GM12878 (cell line): ENCODE results near the gene IFNL1. TPM values are rescaled to one million over a fixed set of nuclear protein-coding genes. Genes with fewer than 3 reads are reported as not detected.

Experiments
- ATAC-seq: fragments of 200-7000 bp; cut with Tn5 transposase; 3 replicates; pipeline ENCODE4 v1.9.1; 2020; ENCODE audit warnings: mild to moderate bottlenecking, moderate library complexity
- BruUV-seq: library from RNA; stranded (reverse); fragments of 400-500 nt; replicated peaks from 2 replicates; lab custom pipeline; 2021; lab: Mats Ljungman, UMichigan
- CTCF ChIA-PET: fragments of 300-600 bp; sonication (Branson Sonifier 250); formaldehyde crosslinking; extraction: SDS; loops from one replicate; lab custom pipeline; 2021; ENCODE audit warnings: inconsistent platforms; lab: Yijun Ruan, JAX
- POLR2A ChIA-PET: fragments of 350-600 bp; formaldehyde crosslinking; extraction: SDS; loops from one replicate; lab custom pipeline; 2021; ENCODE audit warnings: inconsistent platforms; lab: Charles Lee
- RAD21 ChIA-PET: fragments of 300-600 bp; sonication (Branson Sonifier 250); formaldehyde crosslinking; loops from one replicate; lab custom pipeline; 2023; ENCODE audit warnings: antibody characterized with exemption; ENCODE audit not compliant: unreplicated experiment; lab: Charles Lee
- SMC1A ChIA-PET: fragments of 300-600 bp; sonication (Branson Sonifier 250); formaldehyde crosslinking; loops from one replicate; lab custom pipeline; 2023; ENCODE audit not compliant: unreplicated experiment, uncharacterized antibody; lab: Charles Lee
- DNase-seq: peaks from one replicate; pipeline ENCODE4 v3.0.0-alpha.2; 2011; ENCODE audit warnings: low read depth, low spot score
- FAIRE-seq: peaks from 3 replicates; lab custom pipeline; 2011; peaks lifted over from hg19 to GRCh38; lab: Jason Lieb, UNC
- H2AFZ ChIP-seq: 2 replicates; pipeline ENCODE4 v1.6.0; 2011; ENCODE audit warnings: low read depth, low read length, control low read depth; ENCODE audit not compliant: control insufficient read depth
- H3K27ac ChIP-seq: 2 replicates; pipeline ENCODE4 v1.5.1; 2011; ENCODE audit warnings: control low read depth; ENCODE audit not compliant: control insufficient read depth, insufficient read depth
- H3K27me3 ChIP-seq, 2 experiments: replicated peaks in 1 of 2; 2 replicates each; pipeline versions ENCODE4 v1.6.0 to v1.6.1; 2011; ENCODE audit warnings: low read length in 1 of 2; ENCODE audit not compliant: control insufficient read depth in 2 of 2, insufficient read depth in 2 of 2
- H3K36me3 ChIP-seq, 2 experiments: 2 replicates each; pipeline ENCODE4 v1.5.1; 2011; ENCODE audit warnings: low read length in 1 of 2; ENCODE audit not compliant: control insufficient read depth in 2 of 2, insufficient read depth in 2 of 2
- H3K4me1 ChIP-seq: 2 replicates; pipeline ENCODE4 v1.6.1; 2011; ENCODE audit warnings: mild to moderate bottlenecking, low read length, moderate library complexity, mixed read lengths; ENCODE audit not compliant: control insufficient read depth, insufficient read depth
- H3K4me2 ChIP-seq: 2 replicates; pipeline ENCODE4 v1.6.0; 2011; ENCODE audit warnings: control low read depth; ENCODE audit not compliant: control insufficient read depth, insufficient read depth
- H3K4me3 ChIP-seq: fragments of 200-600 bp; sonication (generic); 2 replicates; pipeline ENCODE4 v1.5.1; 2016
- H3K79me2 ChIP-seq: 2 replicates; pipeline ENCODE4 v1.6.0; 2011; ENCODE audit warnings: low read length; ENCODE audit not compliant: control insufficient read depth, insufficient read depth
- H3K9ac ChIP-seq: 2 replicates; pipeline ENCODE4 v1.8.0; 2011; ENCODE audit warnings: low read length, control low read depth, mixed read lengths; ENCODE audit not compliant: control insufficient read depth, insufficient read depth
- H3K9me3 ChIP-seq: replicated peaks from 3 replicates; pipeline ENCODE4 v1.5.1; 2011; ENCODE audit warnings: mild to moderate bottlenecking, low read length; ENCODE audit not compliant: control insufficient read depth, insufficient read depth
- H4K20me1 ChIP-seq: 2 replicates; pipeline ENCODE4 v1.6.0; 2011; ENCODE audit not compliant: control insufficient read depth, insufficient read depth
- BRCA1 ChIP-seq: IDR thresholded peaks from 2 replicates; pipeline ENCODE4 v1.6.1; 2011; ENCODE audit warnings: low read depth, low read length, improper control_type of control experiment
- ETV6 ChIP-seq, 2 experiments: fragments of 450-650 bp in 1 of 2; IDR thresholded peaks in 1 of 2; conservative IDR thresholded peaks in 1 of 2; 2 replicates each; pipeline ENCODE4 v1.6.1; 2014; ENCODE audit warnings: antibody characterized with exemption in 1 of 2, borderline replicate concordance in 1 of 2, low read depth in 1 of 2, mild to moderate bottlenecking in 1 of 2, moderate library complexity in 1 of 2
- FOS ChIP-seq: IDR thresholded peaks from 3 replicates; pipeline ENCODE4 v1.6.1; 2011; ENCODE audit warnings: borderline replicate concordance; ENCODE audit not compliant: insufficient read length; ENCODE audit errors: extremely low read depth
- HDAC6 ChIP-seq: fragments of 200-600 bp; sonication (generic); IDR thresholded peaks from one replicate; pipeline ENCODE4 v1.8.0; 2017; ENCODE audit warnings: antibody characterized with exemption; ENCODE audit not compliant: unreplicated experiment
- JUNB ChIP-seq: IDR thresholded peaks from 2 replicates; pipeline ENCODE4 v1.6.1; 2016; ENCODE audit warnings: antibody characterized with exemption, mild to moderate bottlenecking
- POLR2A ChIP-seq: IDR thresholded peaks from 2 replicates; pipeline ENCODE4 v1.6.1; 2011; ENCODE audit warnings: low read depth, mild to moderate bottlenecking, low read length
- POLR2AphosphoS2 ChIP-seq: IDR thresholded peaks from 2 replicates; pipeline ENCODE4 v1.6.1; 2011; ENCODE audit warnings: low read depth, mild to moderate bottlenecking, low read length, improper control_type of control experiment, moderate library complexity
- TARDBP ChIP-seq: IDR thresholded peaks from 2 replicates; pipeline ENCODE4 v1.6.1; 2016; ENCODE audit warnings: borderline replicate concordance
- WGBS: methylation state at CpG from one replicate; pipeline ENCODE4 v1.1.6; 2016; ENCODE audit warnings: low lambda C conversion rate; ENCODE audit not compliant: insufficient replicate concordance, insufficient coverage; ENCODE audit errors: missing lambda C conversion rate; 5-methylcytosine and 5-hydroxymethylcytosine counted together
- in situ Hi-C: fragments of 300-500 bp; cut with MboI; formaldehyde crosslinking; loops from 9 replicates; pipeline ENCODE4 v1.14.3; 2018; ENCODE audit warnings: mixed read lengths
- intact Hi-C: fragments of 100-400 bp; cut with micrococcal nuclease; formaldehyde crosslinking; loops from one replicate; pipeline ENCODE4 v1.14.2; 2022; ENCODE audit not compliant: unreplicated experiment
- polyA plus RNA-seq, 11 experiments: library from polyadenylated mRNA; depleted of rRNA in 4 of 11; unstranded in 6 of 11; stranded (reverse) in 5 of 11; fragments of >200 nt; fragmentation: Nextera tagmentation in 4 of 11; fragmentation: Illumina TruSeq in 1 of 11; extraction: Ambion mirVana in 4 of 11; extraction: Trizol in 1 of 11; gene quantifications; 1 replicate in 1 of 11; 2 replicates in 10 of 11; pipeline versions ENCODE4 v1.2.1 to v1.2.3, GENCODE V29; 2011 to 2016; ENCODE audit warnings: inconsistent platforms in 2 of 11, missing spikeins in 2 of 11, low read depth in 1 of 11
- total RNA-seq, 4 experiments: library from RNA; depleted of rRNA in 3 of 4; stranded (reverse); fragments of >200 nt in 3 of 4; fragmentation: Illumina TruSeq in 1 of 4; extraction: Trizol in 1 of 4; gene quantifications; 2 replicates each; pipeline versions ENCODE4 v1.2.1 to v1.2.3, GENCODE V29; 2013 to 2021
- TF ChIP-seq, protein P1 (sequence below): fragments of 450-650 bp; IDR thresholded peaks from 2 replicates; pipeline ENCODE4 v1.6.1; 2017; ENCODE audit warnings: mild to moderate bottlenecking, moderate library complexity
- TF ChIP-seq, protein P2 (sequence below): fragments of 450-650 bp; conservative IDR thresholded peaks from 2 replicates; pipeline ENCODE4 v1.6.1; 2017; ENCODE audit warnings: mild to moderate bottlenecking, moderate library complexity
- TF ChIP-seq, protein P3 (sequence below): IDR thresholded peaks from 2 replicates; pipeline ENCODE4 v1.6.1; 2012; ENCODE audit warnings: mild to moderate bottlenecking, low read depth, low read length

IFNL1 gene
- total and polyA plus RNA-seq, 10 of the 15 experiments (the other 5 are each of a cell fraction or from before 2014, with no cell fraction given) = not detected

DNA sequence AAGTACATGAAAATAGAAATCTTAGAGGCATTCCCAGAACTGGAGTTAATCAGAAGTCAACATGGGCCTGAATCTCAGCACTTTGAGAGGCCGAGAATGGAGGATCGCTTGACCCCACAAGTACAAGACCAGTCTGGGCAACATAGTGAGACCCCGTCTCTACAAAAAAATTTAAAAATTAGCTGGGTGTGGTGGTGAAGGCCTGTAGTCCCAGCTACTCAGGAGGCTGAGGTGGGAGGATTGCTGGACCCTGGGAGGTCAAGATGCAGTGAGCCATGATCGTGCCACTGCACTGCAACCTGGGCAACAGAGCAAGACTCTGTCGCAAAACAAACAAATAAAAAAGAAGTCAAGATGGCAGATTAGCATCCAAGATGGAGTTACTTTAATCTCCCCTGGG lies 19.5 kb upstream of the IFNL1 start (continued):
- TF ChIP-seq, protein P1, sequence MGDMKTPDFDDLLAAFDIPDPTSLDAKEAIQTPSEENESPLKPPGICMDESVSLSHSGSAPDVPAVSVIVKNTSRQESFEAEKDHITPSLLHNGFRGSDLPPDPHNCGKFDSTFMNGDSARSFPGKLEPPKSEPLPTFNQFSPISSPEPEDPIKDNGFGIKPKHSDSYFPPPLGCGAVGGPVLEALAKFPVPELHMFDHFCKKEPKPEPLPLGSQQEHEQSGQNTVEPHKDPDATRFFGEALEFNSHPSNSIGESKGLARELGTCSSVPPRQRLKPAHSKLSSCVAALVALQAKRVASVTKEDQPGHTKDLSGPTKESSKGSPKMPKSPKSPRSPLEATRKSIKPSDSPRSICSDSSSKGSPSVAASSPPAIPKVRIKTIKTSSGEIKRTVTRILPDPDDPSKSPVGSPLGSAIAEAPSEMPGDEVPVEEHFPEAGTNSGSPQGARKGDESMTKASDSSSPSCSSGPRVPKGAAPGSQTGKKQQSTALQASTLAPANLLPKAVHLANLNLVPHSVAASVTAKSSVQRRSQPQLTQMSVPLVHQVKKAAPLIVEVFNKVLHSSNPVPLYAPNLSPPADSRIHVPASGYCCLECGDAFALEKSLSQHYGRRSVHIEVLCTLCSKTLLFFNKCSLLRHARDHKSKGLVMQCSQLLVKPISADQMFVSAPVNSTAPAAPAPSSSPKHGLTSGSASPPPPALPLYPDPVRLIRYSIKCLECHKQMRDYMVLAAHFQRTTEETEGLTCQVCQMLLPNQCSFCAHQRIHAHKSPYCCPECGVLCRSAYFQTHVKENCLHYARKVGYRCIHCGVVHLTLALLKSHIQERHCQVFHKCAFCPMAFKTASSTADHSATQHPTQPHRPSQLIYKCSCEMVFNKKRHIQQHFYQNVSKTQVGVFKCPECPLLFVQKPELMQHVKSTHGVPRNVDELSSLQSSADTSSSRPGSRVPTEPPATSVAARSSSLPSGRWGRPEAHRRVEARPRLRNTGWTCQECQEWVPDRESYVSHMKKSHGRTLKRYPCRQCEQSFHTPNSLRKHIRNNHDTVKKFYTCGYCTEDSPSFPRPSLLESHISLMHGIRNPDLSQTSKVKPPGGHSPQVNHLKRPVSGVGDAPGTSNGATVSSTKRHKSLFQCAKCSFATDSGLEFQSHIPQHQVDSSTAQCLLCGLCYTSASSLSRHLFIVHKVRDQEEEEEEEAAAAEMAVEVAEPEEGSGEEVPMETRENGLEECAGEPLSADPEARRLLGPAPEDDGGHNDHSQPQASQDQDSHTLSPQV = no peak
- TF ChIP-seq TARDBP = no peak
- TF ChIP-seq HDAC6 = no peak
- TF ChIP-seq, protein P2, sequence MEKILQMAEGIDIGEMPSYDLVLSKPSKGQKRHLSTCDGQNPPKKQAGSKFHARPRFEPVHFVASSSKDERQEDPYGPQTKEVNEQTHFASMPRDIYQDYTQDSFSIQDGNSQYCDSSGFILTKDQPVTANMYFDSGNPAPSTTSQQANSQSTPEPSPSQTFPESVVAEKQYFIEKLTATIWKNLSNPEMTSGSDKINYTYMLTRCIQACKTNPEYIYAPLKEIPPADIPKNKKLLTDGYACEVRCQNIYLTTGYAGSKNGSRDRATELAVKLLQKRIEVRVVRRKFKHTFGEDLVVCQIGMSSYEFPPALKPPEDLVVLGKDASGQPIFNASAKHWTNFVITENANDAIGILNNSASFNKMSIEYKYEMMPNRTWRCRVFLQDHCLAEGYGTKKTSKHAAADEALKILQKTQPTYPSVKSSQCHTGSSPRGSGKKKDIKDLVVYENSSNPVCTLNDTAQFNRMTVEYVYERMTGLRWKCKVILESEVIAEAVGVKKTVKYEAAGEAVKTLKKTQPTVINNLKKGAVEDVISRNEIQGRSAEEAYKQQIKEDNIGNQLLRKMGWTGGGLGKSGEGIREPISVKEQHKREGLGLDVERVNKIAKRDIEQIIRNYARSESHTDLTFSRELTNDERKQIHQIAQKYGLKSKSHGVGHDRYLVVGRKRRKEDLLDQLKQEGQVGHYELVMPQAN = no peak
- TF ChIP-seq POLR2A = no peak

DNA sequence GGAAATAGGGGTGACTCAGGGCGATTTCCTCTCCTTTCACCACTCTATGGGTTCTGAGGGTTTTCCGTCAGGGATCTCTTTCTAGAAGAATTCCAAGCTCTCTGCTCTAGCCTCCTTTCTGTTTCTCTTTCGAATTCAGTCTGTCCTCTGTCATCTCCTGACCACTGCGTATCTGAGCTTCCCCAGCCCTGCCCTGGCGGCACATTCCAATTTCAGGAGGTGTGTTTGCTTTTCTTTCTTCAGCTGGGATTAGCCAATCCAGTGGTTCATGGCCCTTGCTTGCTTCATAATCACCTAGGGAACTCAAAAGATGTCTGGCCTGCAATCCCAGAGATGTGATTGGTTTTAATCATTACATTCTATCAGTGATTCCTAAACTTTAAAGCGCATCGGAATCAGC lies 18.6 kb upstream of the IFNL1 start:
- ATAC-seq = no peak
- Histone ChIP-seq H3K9me3 (no peaks in the 10 kb centered on the region; the same call in 1 of the 3 replicates), H3K9ac (no peak overlapping the region), H2AFZ (no peak overlapping the region), H3K4me1 (no peaks in the 10 kb centered on the region), H3K27me3 (peaks cover 0 to 1% of the 10 kb centered on the region in 2 experiments; a peak in 2 of 4 replicates), H3K4me2 (no peak overlapping the region), H3K79me2 (no peaks in the 10 kb centered on the region), H3K27ac (no peak overlapping the region), H3K4me3 (no peak overlapping the region), H4K20me1 (no peaks in the 10 kb centered on the region), H3K36me3 (no peaks in the 10 kb centered on the region)
- DNase-seq = no peak
- in situ Hi-C loops = no loop called here
- CTCF ChIA-PET = no interaction called here
- SMC1A ChIA-PET = no interaction called here
- intact Hi-C loops = no loop called here
- WGBS = 46% methylated on average over 7 of the region's 7 CpGs
- RAD21 ChIA-PET = no interaction called here
- POLR2A ChIA-PET = no interaction called here
- no peak for FAIRE-seq
- no TSS peak for BruUV-seq
- TF ChIP-seq, protein P3, sequence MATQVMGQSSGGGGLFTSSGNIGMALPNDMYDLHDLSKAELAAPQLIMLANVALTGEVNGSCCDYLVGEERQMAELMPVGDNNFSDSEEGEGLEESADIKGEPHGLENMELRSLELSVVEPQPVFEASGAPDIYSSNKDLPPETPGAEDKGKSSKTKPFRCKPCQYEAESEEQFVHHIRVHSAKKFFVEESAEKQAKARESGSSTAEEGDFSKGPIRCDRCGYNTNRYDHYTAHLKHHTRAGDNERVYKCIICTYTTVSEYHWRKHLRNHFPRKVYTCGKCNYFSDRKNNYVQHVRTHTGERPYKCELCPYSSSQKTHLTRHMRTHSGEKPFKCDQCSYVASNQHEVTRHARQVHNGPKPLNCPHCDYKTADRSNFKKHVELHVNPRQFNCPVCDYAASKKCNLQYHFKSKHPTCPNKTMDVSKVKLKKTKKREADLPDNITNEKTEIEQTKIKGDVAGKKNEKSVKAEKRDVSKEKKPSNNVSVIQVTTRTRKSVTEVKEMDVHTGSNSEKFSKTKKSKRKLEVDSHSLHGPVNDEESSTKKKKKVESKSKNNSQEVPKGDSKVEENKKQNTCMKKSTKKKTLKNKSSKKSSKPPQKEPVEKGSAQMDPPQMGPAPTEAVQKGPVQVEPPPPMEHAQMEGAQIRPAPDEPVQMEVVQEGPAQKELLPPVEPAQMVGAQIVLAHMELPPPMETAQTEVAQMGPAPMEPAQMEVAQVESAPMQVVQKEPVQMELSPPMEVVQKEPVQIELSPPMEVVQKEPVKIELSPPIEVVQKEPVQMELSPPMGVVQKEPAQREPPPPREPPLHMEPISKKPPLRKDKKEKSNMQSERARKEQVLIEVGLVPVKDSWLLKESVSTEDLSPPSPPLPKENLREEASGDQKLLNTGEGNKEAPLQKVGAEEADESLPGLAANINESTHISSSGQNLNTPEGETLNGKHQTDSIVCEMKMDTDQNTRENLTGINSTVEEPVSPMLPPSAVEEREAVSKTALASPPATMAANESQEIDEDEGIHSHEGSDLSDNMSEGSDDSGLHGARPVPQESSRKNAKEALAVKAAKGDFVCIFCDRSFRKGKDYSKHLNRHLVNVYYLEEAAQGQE = no peak
- TF ChIP-seq POLR2AphosphoS2 (no peak), ETV6 (conservative IDR thresholded peaks at IDR 0.05 in 1 of 2, IDR thresholded peaks at IDR 0.05 in 1 of 2; ENCODE audit: borderline replicate concordance in 1 of 2, low read depth in 1 of 2) (no peak), JUNB (no peak), BRCA1 (no peak), FOS (no peak)
